ENCODE data around the gene DUS1L.

DUS1L gene

DNA sequence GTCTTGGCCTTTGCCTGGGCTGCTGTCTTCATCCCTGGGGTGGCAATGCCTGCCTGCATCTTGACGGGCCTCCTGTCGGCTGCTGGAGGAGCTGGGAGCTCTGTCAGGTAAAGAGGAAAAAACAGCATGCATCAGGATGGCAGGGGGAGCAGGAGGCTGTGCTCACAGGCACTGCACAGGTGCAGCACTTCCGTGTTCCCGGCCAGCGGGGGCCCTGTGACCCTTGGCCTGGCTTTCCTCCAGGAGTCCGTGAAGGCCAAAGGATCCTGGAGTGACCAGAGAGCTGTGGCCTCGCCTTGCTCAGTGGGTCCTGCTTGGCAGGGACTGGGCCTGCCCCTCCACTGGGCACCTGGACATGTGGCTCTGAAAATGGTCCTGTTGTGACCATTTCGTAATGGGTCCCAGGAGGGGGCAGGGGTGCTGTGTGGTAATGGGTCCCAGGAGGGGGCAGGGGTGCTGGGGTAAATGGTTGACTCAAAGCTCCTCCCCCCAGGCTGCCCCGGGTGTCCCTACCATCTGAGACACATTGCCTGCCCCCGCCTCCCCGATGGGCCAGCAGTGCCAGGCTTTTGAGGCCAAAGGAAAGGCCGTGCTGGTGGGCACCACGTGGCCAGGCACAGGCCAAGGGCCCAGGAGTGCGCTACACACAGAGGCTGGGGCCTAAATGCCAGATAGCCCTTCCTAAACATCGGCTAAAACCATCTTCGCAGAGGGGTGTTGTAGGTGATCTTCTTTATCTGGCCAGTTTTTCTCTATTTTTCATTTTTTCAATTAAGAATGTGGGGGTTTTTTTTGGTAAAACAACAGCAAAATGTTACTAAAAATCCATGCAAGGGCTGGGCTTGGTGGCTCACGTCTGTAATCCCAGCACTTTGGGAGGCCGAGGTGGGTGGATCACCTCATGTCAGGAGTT lies 36.4 kb upstream of the DUS1L start:
- in situ Hi-C loops (cut with MboI; ENCODE audit: low pct_unique_long_range_greater_than_20kb, low sequenced_read_pairs), result no loop called here
- no peak for DNase-seq

DNA sequence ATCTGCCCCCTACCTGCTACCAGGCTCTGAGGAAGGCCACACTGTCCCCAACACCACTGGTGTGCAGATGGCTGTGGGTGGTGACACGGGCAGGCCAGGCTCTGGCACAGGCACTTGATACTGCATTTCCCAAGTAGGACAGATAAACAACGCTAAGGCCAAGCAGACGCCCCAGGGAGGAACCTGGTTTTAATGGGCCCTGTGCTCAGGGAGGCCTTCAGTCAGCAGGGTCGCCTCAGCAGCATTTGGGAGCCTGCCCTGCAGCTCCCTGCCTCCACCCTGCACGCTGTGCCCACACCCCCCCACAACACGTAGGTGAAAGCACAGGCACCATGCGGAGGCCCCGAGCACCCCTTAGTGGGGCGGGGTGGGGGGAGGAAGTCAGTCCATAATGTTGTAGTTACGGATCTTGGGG lies 35.7 kb upstream of the DUS1L start:
- no peak for DNase-seq
- in situ Hi-C loops (cut with MboI; ENCODE audit: low pct_unique_long_range_greater_than_20kb, low sequenced_read_pairs), result no loop called here

DNA sequence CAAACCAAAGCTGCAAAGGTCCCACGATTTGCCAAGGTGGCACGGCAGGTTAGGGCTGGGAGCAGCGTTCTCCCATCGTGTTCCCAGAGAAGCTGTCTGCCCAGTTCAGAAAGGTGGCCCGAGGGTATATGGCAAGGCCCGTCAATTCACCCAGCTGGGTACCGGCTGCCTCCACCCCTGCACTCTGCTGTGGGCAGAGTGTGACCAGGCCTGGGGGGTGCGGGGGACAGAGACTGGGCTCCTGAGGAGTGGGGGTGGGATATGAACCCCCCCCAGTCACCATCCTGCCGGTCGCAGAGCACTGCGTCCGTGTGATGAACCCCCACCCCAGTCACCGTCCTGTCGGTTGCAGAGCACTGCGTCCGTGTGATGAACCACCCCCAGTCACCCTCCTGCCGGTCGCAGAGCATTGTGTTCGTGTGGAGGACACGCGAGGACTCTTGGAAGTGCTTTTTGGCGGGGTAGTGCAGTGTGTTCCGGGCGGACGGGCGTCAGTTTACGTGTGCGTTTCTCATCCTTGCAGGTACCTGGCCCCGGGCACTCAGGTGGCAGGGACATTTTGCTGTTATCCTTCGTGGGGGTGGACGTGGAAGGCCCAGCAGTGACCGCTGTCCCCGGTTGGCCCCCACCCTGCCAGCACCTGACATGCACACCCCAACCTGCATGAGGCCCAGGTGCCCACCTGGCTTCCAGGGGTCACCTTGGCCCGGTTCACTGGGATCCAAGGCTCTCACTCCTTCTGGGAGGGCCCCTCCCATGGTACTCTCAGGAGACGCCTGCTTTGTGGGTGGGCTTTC lies 35.1 kb upstream of the DUS1L start:
- DNase-seq, result no peak
- in situ Hi-C loops (cut with MboI; ENCODE audit: low pct_unique_long_range_greater_than_20kb, low sequenced_read_pairs), result no loop called here

DNA sequence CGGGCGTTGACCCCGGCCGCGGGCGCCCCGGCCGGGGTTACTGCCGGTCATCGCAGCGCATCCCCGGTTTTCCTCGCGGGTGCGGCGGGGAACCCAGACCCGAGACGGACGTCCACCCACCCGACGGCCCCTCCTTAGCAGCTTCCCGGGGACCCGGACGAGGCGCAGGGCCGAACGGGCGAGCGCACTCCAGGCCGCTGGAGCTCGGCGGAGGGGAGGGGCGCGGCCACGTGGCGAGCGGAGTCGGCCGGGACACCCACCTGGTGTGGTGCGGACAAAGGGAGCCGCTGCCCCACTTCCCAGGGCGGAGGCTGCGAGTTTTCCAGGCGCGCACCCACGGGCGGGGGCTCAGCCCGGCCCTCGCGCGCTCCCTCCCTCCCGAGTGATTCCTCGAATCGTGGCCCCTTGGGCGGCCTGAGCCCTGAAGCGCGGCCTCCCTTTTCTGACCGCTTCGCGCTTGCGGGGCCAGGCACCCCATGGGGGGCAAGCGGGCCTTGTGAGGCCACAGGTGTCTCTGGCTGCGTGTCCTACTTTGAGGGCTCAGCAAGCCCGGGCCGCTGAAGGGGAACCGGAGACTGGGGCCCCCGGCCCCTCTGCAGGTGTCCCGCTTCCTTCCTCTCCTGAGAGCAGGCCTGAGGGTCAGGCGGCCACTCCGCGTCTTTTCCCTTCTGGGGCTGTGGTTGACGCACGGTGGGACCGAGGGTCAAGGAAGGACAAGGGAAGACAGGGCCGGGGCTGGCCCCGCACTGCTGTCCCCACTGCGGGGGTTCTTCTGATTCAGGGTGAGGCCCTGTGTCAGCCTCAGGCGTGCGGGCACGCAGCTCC lies 33.5 kb upstream of the DUS1L start:
- DNase-seq, result peak; percentile 39
- in situ Hi-C loops (cut with MboI; ENCODE audit: low pct_unique_long_range_greater_than_20kb, low sequenced_read_pairs), result no loop called here

DNA sequence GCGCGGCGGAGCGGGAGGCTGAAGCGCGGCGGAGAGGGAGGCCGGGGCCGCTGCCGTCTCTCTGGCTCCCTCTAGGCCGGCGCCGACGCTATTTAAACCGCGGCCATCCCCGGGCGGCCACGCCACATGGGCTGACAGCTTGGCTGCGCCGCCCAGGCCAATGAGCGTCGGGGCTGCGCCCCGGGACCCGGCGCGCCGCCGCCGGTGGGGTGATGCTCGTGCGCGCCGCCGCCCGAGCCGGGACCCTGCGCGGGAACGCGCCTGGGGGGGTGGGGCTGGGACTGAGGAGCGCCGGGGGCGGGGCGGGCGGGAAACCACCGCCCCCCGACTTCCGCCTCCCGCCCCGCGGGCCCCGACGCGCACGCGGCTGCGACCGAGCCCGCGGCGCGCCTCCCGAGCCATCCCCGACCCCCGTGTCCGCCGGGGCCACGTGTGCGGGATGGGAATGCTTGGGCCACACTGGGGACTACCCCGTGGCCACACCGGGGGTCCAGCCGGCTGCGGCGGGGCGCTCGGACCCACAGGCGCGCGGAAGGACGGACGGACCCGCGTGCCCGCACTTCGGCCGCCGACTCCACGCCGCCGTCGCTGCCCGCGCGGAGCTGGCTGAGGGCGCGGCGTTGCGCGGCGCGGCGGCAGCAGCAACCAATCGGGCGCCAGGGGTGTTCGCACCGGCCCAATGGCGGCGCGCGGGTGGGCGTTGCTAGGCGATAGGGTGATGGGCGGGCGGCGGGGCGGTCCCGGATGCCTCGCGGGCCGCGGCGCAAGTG lies 32.8 kb upstream of the DUS1L start, which contains the start of gene FASN:
Gene FASN, minus strand, starts transcription at position 68 of the 770 bp plus-strand sequence. CDS start 1,791 bp downstream, outside the sequence.
- peak; percentile 92 for DNase-seq
- in situ Hi-C loops (cut with MboI; ENCODE audit: low pct_unique_long_range_greater_than_20kb, low sequenced_read_pairs), result no loop called here

DNA sequence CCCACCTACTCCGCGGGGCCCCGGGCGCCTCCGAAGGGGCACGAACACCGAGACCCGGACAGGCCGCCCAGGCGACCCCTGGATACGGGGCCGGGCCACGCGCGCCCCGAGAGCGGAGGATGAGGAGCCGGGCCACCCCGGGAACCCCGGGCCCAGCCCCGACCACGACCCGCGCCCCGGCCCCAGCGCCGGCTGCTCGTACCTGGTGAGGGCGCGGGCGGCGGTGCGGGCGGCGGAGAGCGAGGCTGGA lies 32.2 kb upstream of the DUS1L start:
- DNase-seq, result no peak
- in situ Hi-C loops (cut with MboI; ENCODE audit: low pct_unique_long_range_greater_than_20kb, low sequenced_read_pairs), result no loop called here

DNA sequence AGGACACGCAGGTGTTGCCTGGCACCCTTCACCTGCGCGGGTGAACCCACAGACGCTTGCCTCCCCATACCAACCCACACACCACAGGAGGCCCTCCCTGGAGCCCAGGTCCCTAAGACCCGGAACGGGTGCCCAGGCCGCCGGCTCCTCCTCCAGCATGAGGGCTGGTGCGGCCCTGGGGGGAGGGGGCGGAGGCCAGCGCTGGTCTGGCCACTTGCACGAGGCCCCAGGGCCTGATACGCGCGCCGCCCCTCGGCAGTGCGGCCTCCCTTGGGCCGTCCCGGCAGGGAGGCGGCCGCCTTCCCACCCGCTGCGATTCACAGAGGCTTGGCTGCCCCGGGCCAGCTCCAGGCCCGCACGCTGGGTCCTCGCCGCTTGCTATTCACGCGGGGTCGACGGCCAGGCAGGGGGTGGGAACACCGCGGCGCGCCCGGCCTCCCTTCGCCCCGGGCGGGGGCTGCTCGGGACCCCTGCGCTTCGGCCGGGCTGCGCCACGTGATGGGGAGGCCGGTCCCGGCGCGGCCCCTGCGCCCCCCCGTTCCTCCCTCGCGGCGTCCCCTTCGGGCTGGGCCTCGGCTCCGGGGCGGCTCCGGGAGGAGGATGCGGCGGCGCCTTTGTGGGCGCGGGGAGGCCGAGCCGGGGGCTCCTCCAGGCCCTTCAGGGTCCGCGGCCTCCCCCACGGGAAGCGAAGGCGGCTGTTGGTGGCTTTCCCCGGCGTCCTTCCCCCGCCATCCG lies 31.7 kb upstream of the DUS1L start:
- DNase-seq, result peak; percentile 34
- in situ Hi-C loops (cut with MboI; ENCODE audit: low pct_unique_long_range_greater_than_20kb, low sequenced_read_pairs), result no loop called here

DNA sequence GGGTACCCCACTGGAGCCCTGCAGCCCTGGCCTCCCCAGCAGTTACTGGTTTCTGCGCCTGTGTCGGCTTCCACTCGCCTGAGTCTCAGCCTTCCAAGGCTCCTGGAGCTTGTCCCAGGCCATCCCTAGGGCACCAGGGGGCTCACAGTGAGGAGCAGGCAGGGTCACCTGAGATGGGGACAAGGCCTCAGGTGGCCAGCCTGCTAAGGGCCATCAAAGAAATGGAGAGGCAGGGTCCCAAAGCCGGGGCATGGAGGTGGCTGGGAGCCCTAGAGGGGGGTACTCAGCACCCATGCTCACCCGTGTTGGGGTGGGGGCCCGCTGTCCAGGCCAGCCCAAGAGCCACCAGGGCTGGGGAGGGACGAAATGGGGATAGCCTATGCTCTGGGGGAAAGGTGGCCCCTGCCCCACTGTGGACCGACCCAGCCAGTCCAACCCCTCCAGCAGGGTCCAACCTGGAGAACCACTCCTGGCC lies 31.1 kb upstream of the DUS1L start:
- in situ Hi-C loops (cut with MboI; ENCODE audit: low pct_unique_long_range_greater_than_20kb, low sequenced_read_pairs), result no loop called here
- no peak for DNase-seq

DNA sequence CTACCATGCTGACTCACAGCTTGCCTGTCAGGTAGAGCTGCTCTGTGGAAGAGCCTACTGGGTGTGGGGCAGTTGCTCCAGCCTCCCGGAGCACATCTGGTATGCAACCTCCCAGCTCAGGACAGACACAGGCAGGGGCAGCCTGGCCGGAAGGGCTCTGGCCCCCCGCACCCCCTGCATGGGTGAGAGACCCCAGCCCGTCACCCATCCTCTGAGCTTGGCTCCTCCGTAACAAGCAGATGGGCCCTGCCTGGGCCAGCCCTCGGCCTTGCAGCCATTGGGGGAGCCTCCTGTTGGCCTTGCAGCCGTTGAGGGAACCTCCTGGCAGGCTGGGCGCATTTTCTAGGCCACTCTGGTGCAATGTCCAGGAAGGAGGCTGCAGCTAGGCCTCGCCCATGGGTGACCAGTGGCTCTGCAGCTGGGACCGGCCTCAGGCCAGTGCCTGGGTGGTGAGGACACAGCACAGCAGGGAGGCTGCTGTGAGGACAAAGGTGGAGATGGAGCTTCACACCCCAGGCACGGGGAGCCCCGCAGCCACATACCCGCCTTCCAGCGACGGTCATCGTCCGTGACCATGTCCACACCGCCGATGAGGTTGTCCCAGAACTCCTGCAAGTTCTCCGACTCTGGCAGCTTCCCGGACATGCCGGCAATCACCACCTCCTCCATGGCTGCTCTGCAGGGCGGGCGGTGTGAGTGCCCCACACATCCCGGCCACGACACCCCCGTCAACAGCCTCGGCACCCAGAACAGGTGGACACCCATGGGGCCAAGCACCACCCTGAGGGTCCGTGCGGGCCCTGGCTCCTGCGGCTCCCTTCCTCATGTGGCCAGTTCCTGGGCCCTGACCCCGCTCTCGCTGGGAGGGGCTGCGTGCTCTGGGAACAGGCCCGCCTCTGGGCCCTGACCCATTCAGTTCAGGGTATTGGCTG lies 30.4 kb upstream of the DUS1L start:
- in situ Hi-C loops (cut with MboI; ENCODE audit: low pct_unique_long_range_greater_than_20kb, low sequenced_read_pairs), result no loop called here
- DNase-seq, result no peak

DNA sequence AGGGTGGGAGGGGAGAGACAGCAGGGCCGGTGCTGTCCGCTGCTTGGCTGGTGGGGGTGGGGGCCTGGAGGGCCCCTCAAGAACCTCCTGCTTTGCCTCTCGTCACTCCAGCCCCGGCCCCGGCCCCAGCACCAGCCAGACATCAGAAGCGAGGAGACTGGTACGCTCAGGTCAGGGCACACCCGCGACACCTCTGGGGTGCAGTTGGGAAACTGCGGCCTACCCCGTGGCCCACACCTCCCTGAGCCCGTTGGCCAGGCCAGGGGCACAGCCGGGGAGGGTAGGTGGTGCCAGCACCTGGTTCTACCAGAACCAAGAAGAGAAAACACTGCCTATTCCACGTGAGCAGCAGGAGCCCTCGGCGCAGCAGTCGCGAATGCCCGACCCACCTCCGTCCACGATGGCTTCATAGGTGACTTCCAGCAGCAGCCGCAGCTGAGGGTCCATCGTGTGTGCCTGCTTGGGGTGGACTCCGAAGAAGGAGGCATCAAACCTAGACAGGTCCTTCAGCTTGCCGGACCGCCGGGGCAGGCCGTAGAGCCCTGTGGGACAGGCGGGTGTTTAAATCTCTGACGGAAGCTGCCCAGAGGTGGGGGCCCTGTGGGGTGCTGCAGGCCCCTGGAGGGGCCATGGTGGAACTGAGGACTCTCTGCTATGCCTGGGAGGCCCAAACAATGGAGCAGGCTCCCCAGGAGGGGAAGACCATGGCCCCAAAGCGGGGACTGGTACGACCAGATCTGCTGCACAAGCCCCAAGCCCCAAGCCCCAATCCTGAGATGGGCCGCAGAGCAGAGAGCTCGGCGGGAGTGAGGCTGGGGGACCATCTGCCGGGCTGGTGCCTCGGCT lies 29.6 kb upstream of the DUS1L start:
- DNase-seq, result no peak
- in situ Hi-C loops (cut with MboI; ENCODE audit: low pct_unique_long_range_greater_than_20kb, low sequenced_read_pairs), result no loop called here

DNA sequence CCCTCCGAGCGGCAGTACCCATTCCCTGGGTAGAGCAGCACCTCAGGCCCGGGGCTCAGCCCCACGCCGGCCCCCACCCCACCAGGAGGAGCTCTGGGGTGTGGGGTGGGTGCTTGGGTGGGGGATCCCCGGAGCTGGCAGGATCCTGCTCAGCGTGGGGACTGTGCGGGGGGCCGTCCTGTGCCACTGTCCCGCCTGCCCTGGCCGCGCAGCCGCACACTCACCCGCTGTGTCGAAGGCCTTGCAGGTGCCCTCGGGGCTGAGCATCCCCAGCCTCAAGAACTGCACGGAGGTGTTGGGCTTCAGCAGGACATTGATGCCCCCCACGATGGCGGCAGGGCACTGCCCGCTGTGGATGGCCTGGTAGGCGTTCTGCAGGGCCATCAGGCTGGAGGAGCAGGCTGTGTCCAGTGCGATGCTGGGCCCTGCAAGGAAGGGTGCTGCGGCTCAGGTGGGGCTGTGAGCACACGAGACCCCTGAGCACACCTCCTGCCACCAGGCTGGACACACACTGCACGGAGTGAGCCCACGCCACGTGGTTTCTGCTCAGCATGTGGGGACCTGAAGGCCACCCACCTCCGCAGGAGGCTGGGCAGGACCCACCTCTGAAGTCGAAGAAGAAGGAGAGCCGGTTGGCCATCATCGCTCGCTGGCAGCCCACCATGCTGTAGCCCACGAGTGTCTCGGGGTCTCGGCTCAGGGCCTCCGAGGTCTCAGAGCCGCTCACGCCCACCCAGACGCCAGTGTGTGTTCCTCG lies 27.6 kb upstream of the DUS1L start:
- no peak for DNase-seq
- in situ Hi-C loops (cut with MboI; ENCODE audit: low pct_unique_long_range_greater_than_20kb, low sequenced_read_pairs), result no loop called here

DNA sequence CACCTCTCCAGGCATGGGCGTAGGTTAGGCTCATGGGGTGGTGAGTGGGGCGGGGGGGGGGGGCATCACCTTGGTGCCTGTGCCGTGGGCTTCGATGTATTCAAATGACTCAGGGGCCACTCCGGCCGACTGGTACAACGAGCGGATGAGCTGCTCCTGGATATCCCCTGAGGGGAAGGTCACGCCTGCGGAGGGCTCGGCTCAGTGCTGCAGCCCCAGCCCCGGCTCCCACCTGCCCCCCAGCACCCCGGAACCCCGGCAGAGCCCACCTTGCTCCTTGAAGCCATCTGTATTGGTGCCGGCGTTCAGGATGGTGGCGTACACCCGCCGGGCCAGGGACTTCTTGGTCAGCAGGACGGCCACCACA lies 27.0 kb upstream of the DUS1L start:
- in situ Hi-C loops (cut with MboI; ENCODE audit: low pct_unique_long_range_greater_than_20kb, low sequenced_read_pairs), result no loop called here

DNA sequence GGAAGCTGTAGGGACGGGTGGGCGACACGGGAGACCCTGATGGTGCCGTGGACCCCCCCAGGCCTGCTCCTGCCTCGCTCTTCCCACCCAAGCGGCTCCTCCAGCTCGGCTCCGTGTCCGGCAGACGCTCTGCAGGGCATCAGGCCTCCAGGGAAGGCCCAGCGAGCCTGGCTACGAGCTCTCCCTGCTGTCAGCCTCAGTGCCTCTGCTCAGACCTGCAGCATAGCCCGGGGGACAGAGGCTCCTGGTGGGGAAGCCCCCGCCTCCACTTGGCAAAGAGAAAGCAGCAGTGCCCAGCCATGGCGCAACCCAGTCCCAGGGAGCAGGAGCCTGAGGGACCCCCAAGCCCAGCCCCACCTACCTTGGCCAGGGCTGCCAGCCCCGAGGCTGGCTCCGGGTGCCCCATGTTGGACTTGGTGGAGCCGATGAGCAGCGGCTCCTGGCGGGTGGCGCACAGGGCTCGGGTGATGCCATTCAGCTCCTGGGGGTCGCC lies 26.5 kb upstream of the DUS1L start:
- in situ Hi-C loops (cut with MboI; ENCODE audit: low pct_unique_long_range_greater_than_20kb, low sequenced_read_pairs), result no loop called here
- DNase-seq, result no peak

More for the DNA sequence above, 27.0 kb upstream of the DUS1L start:
- no peak for DNase-seq

DNA sequence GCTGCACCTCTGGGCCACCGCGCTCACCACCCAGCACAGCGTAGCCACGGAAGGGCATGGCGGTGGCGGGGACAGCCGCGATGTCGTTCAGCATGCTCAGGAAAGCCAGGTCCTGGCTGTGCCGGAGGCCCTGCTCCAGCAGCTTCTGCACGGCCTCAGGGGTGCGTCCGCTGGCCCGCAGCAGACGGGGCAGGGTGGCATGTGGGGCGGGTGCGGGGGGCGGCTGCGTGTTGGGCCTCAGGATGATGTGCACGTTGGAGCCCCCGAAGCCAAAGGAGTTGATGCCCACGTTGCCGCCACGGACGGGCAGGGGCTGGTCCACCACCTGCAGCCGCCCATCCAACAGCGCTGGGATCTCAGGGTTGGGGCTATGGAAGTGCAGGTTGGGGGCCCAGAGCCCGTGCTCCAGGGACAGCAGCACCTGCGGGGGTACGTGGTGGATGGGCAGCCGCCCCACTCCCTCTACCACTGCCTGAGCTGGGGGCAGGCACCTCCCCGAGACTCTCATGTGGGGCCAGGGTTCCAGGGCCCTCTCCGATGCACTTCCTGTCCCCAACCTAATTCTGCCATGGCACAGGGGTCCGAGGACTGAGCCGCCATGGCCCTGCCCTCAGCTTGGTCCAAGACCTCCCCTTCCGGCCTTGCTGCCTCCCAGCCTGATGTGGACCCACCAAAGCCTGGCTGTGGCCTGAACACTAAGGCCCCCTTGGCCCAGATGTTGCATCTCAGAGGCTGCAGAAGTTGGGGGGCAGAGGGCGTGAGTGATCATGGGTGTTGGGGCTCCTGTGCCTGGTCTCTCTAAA lies 25.9 kb upstream of the DUS1L start:
- DNase-seq, result no peak
- in situ Hi-C loops (cut with MboI; ENCODE audit: low pct_unique_long_range_greater_than_20kb, low sequenced_read_pairs), result no loop called here
